ENCODE measurements around the gene WBP11. TPM values are rescaled to one million over a fixed set of nuclear protein-coding genes. Genes with fewer than 3 reads are reported as not detected.
"Not testable (repeated sequence)": the region's sequence is repeated elsewhere in the genome, so short reads cannot be mapped to it uniquely, and the experiment has no call there.

WBP11 gene
- total and polyA plus RNA-seq, 9 of the 15 experiments (the other 6 are each of a cell fraction or from before 2014, with no cell fraction given), result 7.7 to 60.8 (median 24.6) TPM

DNA sequence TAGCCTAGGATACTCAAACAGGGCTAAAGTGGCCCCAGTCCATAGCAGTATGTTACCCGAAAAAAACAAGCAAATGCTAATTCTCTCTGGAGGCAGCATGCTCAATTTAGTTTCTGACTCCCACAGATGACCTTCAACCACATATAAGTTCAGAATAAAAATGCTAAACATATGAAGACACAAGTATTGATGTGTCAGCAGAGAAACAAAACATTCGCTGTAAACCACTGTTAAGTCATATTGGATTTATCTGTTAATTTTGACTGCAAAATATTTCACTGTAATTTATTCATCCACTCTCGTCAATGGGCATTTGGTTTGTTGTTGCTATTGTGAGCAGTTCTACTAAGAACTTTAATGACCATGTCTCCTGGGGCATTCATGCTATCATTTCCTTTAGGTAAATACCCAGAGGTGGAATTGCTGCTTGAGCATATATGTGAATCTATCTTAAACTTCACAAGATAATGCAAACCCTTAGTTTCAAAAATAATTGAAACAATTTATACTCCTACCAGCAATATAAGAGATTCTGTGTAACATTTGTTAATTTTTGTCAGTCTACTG is 36.5 kb downstream of the WBP11 start (continued):
- TF ChIP-seq, protein P1, sequence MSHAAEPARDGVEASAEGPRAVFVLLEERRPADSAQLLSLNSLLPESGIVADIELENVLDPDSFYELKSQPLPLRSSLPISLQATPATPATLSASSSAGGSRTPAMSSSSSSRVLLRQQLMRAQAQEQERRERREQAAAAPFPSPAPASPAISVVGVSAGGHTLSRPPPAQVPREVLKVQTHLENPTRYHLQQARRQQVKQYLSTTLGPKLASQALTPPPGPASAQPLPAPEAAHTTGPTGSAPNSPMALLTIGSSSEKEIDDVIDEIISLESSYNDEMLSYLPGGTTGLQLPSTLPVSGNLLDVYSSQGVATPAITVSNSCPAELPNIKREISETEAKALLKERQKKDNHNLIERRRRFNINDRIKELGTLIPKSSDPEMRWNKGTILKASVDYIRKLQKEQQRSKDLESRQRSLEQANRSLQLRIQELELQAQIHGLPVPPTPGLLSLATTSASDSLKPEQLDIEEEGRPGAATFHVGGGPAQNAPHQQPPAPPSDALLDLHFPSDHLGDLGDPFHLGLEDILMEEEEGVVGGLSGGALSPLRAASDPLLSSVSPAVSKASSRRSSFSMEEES (CRISPR knock-in tag; IDR thresholded peaks at IDR 0.05), result no peak
- TF ChIP-seq NFE2L1 (tag; IDR thresholded peaks at IDR 0.05; ENCODE audit: borderline replicate concordance, low read depth), result no peak
- TF ChIP-seq ELF1 (tag; IDR thresholded peaks at IDR 0.05), result no peak
- no peak for TF ChIP-seq GATAD2B (IDR thresholded peaks at IDR 0.05; ENCODE audit: borderline replicate concordance)
- no peak for TF ChIP-seq SRF (CRISPR knock-in tag; IDR thresholded peaks at IDR 0.05)
- TF ChIP-seq BACH1 (tag; IDR thresholded peaks at IDR 0.05), result no peak
- TF ChIP-seq ZNF561 (CRISPR knock-in tag; conservative IDR thresholded peaks at IDR 0.05), result no peak
- TF ChIP-seq, protein P2, sequence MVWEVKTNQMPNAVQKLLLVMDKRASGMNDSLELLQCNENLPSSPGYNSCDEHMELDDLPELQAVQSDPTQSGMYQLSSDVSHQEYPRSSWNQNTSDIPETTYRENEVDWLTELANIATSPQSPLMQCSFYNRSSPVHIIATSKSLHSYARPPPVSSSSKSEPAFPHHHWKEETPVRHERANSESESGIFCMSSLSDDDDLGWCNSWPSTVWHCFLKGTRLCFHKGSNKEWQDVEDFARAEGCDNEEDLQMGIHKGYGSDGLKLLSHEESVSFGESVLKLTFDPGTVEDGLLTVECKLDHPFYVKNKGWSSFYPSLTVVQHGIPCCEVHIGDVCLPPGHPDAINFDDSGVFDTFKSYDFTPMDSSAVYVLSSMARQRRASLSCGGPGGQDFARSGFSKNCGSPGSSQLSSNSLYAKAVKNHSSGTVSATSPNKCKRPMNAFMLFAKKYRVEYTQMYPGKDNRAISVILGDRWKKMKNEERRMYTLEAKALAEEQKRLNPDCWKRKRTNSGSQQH (CRISPR knock-in tag; IDR thresholded peaks at IDR 0.05), result no peak

DNA sequence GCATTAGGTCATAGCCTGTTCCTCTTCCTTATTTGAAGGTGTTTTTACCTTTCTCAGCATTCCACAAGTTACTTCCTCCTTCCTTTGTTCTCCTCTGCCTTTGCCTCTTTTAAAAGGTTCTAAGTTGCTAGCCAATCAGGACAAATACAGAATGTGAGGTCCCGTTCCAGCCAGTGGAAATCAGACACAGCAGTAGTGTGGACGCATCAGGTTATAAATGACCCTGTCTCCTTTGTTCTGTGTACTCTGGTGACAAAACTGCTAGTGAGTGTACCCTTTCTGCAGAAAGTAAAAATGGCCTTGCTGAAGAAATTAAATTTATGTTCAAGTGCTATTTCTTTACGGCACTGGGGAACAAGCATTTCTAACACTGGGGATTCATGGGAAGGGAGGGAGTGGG is 37.3 kb downstream of the WBP11 start:
- H3K9me3 ChIP-seq (replicated peaks; ENCODE audit: control insufficient read depth, insufficient read depth, low read depth, low read length); H3K9me1 ChIP-seq (ENCODE audit: control insufficient read depth, insufficient read depth, low read length); H3K9ac ChIP-seq (ENCODE audit: insufficient read depth in 1 of 2, low read depth in 2 of 2, low read length in 2 of 2); in situ Hi-C loops (cut with MboI); H3K36me3 ChIP-seq (ENCODE audit: control insufficient read depth, insufficient read depth, low read length); H3K27me3 ChIP-seq (ENCODE audit: control insufficient read depth in 2 of 2, insufficient read depth in 2 of 2, low read length in 2 of 2); H2AFZ ChIP-seq (ENCODE audit: low read depth, low read length); CTCF ChIA-PET (ENCODE audit: low intra/inter-chr PET ratio); intact Hi-C loops (cut with micrococcal nuclease); H3K4me1 ChIP-seq (replicated peaks in 1 of 2; ENCODE audit: control insufficient read depth in 2 of 2, insufficient read depth in 2 of 2, low read length in 2 of 2); FAIRE-seq; ATAC-seq; H3K4me2 ChIP-seq (ENCODE audit: insufficient read depth, low read length); POLR2A ChIA-PET; H3K27ac ChIP-seq (ENCODE audit: extremely low read depth, low read depth, low read length); H3K4me3 ChIP-seq; H4K20me1 ChIP-seq (replicated peaks; ENCODE audit: control insufficient read depth, insufficient read depth, low read length); DNase-seq (ENCODE audit: extremely low read depth in 1 of 4, low spot score in 3 of 4); H3K79me2 ChIP-seq (ENCODE audit: control insufficient read depth, insufficient read depth, low read length); BruUV-seq (replicated peaks): not testable (repeated sequence)
- WGBS (ENCODE audit: insufficient coverage, low coverage, missing lambda C conversion rate), result 19% methylated on average over 3 of the region's 3 CpGs
